Adrenal gland (tissue), 5 donors: Measurements from ENCODE around the gene RPL13.

ENCODE experiments used
- CTCF ChIP-seq, 6 experiments: fragments of 450-650 bp in 4 of 6; fragments of 200-600 bp in 2 of 6; sonication (generic) in 1 of 6; IDR thresholded peaks; 1 replicate in 5 of 6; 2 replicates in 1 of 6; pipeline versions ENCODE4 v1.5.1 to v1.8.0; 2016 to 2021; ENCODE audit warnings: antibody characterized with exemption in 6 of 6, mild to moderate bottlenecking in 2 of 6, moderate library complexity in 1 of 6
- POLR2A ChIP-seq, 2 donors: fragments of 450-650 bp; IDR thresholded peaks; one replicate each; pipeline ENCODE4 v1.6.1; 2017; ENCODE audit warnings: antibody characterized with exemption in 2 of 2, mild to moderate bottlenecking in 2 of 2, moderate library complexity in 1 of 2
- donor health status: DM: no; HTN: no; CAD: no.

- no peak for TF ChIP-seq CTCF (IDR thresholded peaks at IDR 0.05)
- no peak for TF ChIP-seq POLR2A (IDR thresholded peaks at IDR 0.05)
Measured at GRCh38 chr16:89567656-89568594, 7.4 kb downstream of the RPL13 start.
